LHCN-M2 (cell line): ENCODE results near the gene NRXN2. TPM values are rescaled to one million over a fixed set of nuclear protein-coding genes. Genes with fewer than 3 reads are reported as not detected.

Source experiments
- DNase-seq: peaks from one replicate; pipeline ENCODE4 v3.0.0-alpha.2; 2012; ENCODE audit warnings: low read depth
- total RNA-seq: library from RNA; depleted of rRNA; stranded (reverse); fragments of >200 nt; gene quantifications from 2 replicates; pipeline ENCODE4 v1.2.3, GENCODE V29; 2014

The NRXN2 gene
- total RNA-seq, 1 experiment from 2014 or later = 34.0 TPM

DNA sequence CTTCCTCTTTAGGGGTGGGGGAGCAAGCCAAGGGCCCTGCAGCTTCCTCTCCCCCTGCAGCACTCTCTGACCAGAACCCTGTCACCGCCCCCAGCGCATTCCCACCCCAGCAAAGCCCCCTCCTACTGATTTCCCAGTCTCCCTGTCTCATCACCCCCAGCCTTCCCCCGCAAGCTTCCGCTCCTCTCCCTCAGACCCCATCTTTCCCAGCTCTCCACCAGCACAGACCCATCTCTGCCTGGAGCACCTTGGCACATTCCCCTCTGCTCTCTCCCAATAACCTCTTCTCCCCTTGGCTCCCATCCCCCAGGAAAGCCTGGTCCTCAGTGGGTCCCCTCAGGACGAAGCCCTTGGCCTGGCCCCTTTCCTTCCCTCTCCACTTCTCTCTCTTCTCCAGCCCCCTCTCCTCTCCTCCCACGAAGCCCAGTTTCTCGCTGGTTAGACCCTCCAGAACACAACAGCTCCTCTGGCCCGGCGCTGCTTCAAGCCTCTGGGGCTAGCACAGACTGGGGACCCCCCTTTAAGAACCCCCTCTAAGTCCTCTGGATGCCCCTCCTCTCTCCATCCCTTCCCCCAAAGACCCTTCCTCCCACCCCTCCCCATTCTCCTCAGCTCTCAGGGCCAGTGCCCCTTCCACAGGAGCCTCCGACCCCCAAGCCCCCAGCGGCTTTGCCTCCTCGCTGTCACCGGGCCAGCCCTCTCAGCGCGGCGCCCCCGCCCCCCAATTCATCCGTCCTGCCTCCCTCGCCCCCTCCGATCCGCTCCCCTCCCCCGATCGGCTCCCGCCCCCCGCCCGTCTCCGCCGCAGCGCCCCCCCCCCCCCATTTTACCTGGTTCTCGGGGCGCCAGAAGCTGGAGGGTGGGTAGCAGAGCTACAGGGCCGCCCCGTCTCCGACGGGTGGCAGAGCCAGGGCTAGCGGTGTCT lies 594 bp downstream of the NRXN2 start:
- DNase-seq = no peak

DNA sequence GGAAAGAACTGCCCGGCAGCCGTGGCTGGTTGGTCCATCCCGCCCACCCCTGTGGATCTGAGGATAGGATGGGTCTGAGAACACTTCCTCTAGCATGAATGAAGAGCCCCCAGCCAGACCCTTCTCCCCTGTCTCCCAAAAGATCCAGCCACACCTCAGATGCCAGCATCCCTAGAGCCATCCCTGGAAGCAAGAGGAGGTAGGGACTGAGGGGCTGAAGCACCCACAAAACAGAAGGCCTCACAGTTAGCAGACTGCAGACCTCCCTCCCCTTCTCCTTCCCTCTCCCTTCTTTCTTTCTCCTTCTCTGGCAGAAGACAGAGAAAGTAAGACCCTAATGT lies 1.7 kb downstream of the NRXN2 start:
- DNase-seq = no peak

DNA sequence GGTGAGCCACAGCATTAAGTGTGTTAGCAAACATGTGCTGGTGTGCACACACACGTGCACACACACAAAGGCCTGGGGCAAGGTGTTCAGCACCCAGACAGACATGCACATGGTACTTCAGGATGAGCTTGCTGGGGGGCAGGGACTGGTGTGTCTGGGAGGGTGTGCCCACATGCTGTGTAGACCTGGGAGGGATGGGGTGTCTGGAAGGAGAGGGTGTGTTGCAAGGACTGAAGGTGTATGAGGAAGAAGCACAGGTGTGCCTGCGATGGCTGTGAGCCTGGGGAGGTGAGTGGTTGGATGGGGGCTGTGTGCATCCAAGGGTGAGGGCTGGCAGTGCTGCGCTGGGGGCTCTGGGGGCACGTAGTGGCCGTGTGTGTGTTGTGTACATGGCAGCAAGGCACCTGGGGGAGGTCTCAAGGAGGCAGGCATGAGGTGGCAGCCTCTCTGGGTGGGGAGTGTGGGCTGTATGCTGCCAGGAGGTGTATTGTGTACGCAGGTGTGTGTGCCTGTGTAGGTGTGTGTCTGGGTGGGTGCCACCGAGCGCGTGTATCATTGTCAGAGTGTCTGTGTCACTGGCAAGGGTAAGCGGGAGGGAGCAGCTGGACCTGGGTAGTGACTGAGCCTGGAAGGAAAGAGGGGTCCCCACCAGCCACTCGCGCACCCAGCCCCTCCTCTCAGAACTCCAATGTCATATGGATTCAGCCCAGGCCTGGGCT lies 2.2 kb downstream of the NRXN2 start:
- no peak for DNase-seq

DNA sequence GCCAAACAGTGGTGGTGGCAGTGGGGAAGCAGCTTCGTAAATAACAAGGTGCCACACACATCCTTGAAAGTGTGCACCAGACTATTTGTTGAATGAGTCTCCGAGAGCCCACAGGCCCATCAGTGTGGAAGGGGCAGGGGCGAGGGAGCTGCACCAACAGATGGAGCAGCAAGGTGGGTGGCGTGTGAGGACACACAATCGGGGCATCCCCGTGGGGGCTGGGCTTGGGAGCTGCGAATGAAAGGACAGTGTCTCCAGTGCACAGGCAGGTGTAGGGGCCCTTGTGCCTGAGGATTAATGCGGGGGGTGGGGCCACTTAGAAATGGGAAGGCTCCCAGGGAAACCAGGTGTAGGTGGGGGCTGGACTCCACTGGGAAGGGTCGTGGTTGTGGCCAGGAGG lies 2.8 kb downstream of the NRXN2 start:
- DNase-seq = no peak

DNA sequence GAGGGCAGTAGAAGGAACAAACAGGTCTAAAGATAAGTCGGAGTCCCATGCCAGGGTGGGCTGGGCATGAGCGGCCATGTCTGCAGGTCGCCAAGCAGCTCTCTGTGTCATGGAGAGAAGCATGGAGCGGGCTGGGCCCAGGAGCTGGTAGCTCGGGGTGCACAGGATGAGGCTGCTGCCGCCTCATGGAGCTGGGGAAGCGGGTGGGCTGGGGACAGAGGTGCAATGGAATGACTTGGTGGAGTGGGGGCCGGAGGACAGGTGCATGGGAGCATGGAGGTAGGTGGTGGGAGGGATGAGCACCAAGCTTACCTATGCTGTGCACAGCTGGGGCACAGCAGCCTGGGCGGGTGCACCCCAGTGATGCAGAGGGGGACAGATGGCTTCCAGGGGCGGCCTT lies 3.6 kb downstream of the NRXN2 start:
- DNase-seq = no peak

DNA sequence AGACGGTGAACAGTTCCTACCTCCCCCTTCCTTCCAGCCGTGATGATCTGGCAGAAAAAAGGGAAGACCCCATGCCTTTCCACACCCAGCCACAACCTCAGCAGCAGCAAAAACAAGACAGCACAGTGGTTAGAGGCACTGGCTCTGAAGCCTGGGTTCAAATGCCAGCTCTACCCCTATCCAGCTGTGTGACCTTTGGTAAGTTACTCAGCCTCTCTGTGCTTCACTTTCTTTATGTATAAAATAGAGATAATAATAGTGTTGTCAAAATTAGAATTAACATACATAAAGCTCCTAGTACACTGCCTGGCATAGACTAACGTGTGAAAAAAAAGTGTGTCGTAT lies 4.2 kb downstream of the NRXN2 start:
- DNase-seq = no peak

DNA sequence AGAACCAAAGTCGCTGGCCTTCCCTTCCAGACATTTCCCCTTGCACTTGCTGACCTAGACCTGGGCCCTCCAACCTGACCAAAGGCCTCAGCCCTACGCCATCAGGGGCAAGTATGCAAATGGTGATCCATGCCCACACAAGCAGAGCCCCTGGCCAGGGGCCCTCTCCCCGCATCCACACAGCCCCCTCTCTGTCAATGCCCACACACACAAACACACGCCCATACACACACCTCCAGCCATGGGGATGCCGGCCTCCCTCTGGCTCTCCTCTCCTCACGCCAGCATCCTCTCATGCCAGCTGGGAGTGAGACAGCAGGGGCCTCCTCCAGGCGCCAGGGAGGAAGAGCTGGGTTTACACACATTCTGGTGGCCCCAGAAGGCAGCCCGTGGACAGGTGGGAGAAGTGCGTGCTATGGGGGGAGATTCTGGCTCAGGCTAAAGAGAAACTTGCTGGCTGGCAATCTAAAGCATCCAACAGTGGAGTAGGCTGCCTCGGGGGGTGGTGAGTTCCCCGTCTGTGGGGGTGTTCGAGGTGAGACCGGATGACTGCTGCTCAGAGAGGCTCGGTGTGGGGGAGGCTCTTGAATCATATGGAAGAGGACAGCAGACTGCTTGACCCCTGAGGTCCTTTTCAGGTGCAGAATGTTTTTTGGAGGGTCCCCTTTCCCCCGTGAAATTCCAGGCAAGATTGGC lies 4.8 kb downstream of the NRXN2 start:
- DNase-seq = no peak

DNA sequence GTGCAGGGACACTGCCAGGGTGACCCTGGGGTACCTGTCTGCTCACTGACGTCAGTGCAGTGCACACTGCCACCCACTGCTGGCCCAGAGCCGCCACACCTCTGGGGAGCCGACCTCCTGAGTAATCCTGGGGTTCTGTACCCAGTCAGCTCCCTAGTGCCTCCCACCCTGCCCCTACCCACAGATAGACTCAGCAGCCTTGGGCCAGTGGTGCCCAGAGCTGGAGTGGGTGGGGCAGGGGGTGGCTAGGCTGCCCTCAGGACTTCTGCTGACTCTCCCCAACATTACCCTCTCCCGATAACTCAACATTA lies 5.8 kb downstream of the NRXN2 start:
- DNase-seq = no peak

DNA sequence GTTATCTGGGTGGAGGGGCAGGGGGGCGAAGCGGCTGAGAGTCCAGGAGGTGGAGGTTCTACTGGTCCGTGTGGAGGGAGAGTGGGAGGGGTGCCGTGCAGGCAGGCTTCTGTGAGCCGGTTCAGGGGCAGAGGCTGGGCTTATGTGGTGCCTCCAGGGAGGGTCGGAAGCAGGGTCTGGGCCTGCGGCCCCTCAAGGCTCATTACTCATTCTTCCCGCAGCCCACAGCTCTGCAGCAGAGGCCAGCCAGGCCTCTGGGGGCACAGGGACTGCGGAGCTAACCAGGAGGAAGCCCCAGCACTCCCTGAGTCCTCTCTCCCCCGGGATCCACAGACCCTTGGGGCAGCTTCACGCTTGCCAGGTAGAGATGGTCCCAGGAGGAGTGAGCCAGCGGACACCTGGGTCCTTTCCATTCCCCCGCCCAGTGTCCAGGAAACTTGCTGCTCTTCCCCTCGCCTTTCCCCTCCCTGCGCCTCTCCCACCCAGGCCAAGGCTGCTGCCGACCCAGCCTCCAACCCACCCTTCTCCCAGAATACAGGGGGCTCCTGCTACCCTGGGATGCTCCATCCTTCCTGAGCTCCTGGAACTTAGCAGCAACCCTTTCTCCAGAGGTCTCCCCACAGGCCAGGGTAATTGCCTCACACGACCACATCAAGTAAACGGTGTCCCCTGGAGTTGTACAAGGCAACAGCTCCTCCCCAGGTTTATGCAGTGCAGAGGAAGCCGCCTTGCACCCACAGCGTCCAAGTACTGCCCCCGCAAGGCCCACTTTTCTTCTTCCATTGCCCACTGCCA lies 6.3 kb downstream of the NRXN2 start:
- DNase-seq = no peak

DNA sequence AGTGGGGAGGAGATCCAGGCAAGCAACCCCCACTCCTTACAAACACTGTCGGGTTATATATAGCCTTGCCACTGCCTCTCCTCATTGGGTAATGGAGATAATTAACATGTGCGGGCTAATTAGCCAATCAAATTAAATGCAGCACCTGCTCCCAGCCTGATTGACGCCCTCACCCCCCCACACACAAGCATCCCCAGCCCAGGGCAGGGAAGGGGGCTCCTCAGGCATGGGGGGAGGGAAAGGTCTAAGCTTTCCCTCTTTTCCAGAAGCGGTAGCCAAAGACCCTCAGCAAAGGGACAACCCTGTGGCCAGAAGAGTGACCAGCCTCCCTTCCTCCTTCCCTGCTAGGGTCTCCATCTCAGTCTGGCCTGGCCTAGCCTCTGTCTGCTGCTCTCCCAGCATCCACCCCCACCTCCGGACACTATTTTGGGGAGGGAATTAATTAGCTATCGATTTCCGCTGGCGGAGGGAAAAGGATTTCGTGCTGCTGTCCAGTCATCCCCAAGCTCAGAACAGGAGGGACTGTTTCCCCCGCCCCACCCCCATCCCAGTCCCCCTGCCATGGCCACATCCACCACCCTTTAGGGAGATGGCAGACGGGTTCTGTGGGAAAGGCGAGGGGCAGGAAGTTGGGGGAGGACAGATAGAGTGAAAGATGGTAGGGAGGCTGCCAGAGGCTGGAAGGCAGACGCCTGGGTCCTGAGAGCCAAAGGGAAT lies 7.1 kb downstream of the NRXN2 start:
- DNase-seq = no peak

DNA sequence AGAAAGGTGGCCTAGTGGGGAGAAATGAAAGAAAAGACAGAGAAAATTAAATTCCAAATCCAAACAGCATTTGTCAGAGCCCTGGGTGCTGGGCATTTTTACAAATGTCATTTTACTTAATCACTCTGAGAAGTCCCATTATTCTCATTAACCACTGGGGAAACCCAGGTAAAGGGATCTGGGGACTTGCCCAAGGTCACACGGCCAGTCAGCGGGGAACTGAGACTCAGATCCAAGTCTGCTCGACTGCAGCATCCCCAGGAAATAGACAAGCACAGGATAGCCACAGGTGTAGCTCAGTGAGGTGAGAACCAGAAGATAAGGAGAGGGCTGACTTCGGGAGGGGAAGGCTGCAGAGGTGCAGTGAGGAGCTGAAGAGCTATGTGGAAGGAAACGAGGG lies 7.9 kb downstream of the NRXN2 start:
- DNase-seq = no peak

DNA sequence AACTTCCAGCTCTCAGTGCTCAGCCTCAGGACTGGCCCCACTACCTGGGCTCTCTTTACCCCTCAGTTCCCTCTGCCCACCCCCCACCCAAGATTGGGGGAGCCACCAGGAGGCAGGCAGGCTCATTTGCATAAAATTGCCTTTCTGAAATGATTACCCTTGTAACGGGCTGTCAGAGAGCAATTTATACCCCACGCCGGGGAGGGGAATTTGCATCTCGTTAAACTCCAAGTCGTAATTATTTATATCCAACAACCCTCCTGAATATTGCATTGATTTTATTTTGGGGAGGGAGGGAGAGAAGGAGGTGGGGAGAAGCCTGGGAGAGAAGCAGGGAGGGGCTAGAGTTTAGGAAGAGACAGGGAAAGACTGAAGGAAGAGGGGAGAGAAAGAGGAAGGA lies 8.3 kb downstream of the NRXN2 start:
- no peak for DNase-seq

DNA sequence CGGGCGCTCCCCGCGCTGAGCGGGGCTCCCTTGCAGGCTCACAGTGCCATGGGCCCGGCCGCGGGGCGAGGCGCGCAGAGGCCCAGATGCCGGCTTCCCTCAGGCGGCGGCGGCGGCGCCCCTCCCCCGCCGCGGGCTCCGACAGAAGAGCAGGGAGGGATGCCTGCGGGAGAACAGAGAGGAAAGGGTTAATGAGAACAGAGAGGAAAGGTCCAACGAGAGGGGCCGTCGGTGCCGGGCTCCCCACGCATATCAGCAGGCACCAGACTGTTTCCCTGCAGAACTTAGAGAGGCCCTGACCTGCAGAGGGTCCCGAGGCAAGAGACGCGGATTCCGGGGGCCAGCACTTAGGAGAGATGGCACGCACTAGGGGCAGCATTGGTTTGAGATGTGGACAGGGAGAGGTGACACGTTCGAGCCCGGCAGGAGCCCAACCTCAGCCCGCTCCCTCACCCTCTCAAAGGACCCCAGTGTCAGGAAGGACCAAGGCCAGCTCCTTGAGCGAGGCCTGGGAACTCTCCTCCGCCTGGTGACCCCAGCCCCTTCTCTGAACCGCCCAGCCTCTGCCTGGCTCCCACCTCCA lies 9.1 kb downstream of the NRXN2 start:
- no peak for DNase-seq

DNA sequence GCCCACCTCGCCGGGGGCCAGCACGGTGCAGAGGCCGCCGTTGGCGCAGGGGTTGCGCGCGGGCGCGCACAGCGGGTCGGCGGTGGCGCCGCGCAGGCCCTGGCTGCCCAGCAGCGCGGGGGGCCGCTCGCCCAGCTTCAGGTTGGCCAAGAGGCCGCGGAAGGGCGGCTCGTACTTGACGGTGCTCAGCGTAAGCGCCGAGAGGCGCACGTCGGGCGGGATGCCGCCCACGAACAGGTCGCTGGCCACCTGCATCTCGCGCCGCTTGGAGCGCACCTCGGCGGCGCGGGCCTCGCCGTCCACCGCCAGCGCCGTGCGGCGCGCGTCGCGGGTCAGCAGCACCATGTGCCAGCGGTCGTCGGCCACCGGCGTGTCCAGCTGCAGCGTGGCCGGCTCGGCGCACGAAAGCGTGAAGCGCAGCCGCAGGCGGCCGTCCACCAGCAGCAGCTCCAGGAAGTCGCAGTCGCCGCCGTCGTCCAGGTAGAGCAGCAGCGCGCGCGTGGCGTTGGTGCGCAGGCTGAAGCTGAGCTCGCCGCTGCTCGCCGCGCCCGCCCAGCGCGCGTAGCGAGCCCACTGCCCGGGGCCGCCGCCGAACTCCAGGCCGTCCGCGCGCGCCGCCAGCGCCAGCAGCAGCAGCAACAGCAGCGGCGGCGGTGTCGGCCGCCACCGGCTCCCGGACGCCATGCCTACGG lies 9.8 kb downstream of the NRXN2 start:
- DNase-seq = no peak

DNA sequence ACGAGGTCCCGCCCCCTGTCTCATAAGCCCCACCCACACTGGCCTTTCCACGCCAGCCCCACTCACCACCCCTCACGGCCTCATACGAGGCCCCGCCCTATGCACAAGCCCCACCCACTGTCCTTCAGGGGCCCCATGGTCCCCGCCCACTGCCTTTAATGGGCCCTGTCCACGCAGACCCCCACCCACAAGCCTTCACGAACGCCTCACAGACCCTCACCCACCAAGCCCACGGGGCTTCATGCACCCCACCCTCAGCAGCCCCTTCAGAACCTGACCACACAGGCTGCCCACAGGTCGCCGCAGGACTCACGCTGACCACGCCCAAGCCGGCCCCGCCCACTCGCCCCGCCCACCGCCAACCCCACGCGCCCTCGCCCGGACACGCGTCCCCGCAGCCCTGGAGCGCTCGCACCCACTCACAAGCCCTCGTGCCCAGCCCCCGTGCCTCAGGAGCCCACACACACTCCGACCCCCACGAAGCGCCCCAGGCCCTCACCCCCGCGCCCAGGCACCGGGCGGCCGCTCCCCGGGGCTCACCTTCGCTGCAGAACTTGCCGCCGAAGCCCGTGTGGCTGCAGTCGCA lies 10.5 kb downstream of the NRXN2 start:
- DNase-seq = no peak

DNA sequence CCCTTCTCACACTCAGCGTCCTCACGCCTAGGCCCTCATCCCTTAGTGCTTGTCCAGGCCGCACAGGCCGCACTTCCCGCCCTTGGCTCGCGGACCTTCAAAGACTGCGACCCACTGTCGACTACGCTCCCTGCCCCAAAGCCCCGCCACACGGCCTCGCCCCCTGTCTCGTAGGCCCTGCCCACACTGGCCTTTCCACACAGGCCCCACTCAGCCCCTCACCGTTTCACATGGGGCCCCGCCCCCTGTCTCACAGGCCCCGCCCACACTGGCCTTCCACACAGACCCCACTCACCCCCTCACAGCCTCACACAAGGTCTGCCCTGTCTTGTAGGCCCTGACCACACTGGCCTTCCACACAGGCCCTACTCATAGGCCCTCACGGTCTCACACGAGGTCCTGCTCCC lies 11.0 kb downstream of the NRXN2 start:
- DNase-seq = no peak

DNA sequence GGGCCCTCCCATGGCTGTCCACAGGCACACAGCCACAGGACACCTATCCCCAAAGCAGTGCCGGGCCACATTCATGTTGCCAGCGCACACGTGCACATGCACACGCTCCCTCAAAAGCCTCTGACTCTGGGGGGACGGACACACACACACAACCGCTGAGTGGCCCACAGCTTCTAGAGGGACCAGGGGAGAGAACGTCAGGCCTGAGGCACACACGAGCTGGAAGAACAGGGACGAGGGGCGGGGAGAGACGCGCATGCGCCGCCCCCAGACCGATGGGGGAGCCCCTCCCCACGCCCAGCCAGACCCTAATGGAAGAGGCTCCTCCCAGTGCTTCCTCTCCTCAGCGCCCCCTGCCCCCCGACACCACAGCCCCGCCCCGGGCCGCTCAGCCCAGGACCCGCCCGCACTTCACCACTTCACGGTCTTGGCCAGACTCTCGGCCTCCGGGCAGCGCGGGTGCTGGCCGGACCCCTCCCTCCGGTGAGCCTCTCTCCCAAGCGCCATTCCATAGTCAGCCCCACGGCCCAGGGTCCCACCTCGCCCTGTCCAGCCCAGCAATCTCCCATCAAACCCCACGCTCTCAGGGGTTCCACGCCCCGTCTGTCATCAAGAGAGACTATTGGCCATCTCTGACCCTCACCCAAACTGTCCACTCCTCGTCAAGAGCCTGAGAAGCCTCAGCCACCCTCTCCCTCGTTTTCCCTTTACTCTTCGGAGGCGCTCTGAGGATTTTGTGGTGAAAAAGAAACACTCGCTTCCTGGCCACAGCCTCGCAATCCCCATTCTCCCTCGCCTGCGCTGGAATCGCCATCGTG lies 11.7 kb downstream of the NRXN2 start:
- DNase-seq = no peak

DNA sequence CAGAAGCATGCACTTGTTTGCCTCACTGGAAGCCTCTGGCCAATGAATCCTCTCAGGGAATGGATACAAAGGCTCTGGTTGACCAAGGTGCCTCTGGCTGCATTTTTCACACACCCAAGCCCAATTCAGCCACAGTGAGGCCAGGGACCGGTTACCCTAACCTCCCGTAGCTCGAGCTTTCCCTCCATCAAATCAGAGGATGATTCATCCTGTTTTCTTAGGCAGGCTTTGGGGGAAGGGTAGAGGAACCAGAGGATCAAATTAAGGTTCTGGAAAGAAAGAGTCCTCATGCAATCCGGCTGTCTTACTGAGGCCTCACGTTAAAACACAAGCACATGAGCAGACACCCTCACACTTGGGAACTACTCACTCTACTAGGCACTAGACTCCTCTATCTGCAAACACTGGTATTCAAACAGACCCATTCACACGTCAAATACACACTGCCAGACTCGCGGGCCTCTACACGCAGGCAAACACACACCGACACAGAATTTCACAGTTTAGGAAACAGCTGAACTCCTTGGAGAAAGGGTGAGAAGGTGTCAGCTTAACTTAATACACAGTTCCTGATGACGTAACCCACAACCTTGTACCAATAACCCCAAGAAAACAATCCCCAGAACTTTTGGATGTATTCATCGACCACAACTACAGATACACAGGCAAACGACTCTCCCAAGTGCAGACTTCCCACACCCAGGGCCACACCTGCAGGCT lies 12.4 kb downstream of the NRXN2 start:
- peak; percentile 49 for DNase-seq
